ENCODE data around the gene FUBP3. TPM values are rescaled to one million over a fixed set of nuclear protein-coding genes. Genes with fewer than 3 reads are reported as not detected.

FUBP3 gene
- total and polyA plus RNA-seq, 2 experiments from 2014 or later: 42.5 to 74.8 TPM

DNA sequence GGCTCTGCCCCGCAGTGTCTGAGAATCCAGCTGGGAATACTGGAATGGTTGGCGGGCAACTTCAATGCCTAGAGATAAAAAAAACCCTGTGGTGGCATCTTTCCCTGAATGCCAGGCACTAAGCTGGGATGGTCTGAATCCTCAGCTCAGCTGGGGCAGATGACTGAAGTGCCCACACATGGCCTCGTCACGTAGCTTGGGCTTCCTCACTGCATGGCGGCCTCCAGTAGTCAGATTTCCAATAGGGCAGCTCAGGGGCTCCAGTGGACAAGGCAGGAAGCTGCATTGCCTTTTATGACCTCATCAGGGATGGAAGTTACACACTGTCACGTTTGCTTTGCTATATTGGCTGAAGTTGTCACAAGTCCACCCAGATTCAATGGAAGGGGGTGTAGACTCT is 24.3 kb upstream of the FUBP3 start:
- H3K4me2 ChIP-seq: no peak overlapping the region
- Mint-ChIP-seq H3K27me3 (ENCODE audit: insufficient read depth, low read depth, poor library complexity) (peaks cover 31% of the 10 kb centered on the region), H3K9me3 (peaks cover 5% of the 10 kb centered on the region; the same call in 2 of the 3 replicates)

More for the DNA sequence above, 24.3 kb upstream of the FUBP3 start:
- Histone ChIP-seq H3F3A (replicated peaks; ENCODE audit: low read depth) (no peaks in the 10 kb centered on the region), H4K20me1 (replicated peaks; ENCODE audit: insufficient read depth) (no peaks in the 10 kb centered on the region), H3K9me2 (ENCODE audit: insufficient read depth) (no peaks in the 10 kb centered on the region), H3K27me3 (ENCODE audit: insufficient read depth) (no peaks in the 10 kb centered on the region), H3K4me3 (no peak overlapping the region), H3K27ac (ENCODE audit: low read depth) (no peak overlapping the region), H3K36me3 (ENCODE audit: insufficient read depth) (no peaks in the 10 kb centered on the region; the same call in 1 of the 2 replicates), H3K79me2 (replicated peaks; ENCODE audit: insufficient read depth) (no peaks in the 10 kb centered on the region), H2AFZ (no peak overlapping the region), H3K4me1 (ENCODE audit: insufficient read depth) (no peaks in the 10 kb centered on the region)
- peaks cover 7% of the 10 kb centered on the region for H3K4me1 Mint-ChIP-seq
- no peaks in the 10 kb centered on the region for H3K36me3 Mint-ChIP-seq (ENCODE audit: low read depth)
- TF ChIP-seq, protein P1, sequence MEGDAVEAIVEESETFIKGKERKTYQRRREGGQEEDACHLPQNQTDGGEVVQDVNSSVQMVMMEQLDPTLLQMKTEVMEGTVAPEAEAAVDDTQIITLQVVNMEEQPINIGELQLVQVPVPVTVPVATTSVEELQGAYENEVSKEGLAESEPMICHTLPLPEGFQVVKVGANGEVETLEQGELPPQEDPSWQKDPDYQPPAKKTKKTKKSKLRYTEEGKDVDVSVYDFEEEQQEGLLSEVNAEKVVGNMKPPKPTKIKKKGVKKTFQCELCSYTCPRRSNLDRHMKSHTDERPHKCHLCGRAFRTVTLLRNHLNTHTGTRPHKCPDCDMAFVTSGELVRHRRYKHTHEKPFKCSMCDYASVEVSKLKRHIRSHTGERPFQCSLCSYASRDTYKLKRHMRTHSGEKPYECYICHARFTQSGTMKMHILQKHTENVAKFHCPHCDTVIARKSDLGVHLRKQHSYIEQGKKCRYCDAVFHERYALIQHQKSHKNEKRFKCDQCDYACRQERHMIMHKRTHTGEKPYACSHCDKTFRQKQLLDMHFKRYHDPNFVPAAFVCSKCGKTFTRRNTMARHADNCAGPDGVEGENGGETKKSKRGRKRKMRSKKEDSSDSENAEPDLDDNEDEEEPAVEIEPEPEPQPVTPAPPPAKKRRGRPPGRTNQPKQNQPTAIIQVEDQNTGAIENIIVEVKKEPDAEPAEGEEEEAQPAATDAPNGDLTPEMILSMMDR (conservative IDR thresholded peaks at IDR 0.05; ENCODE audit: low read depth in 2 of 2): no peak
- TF ChIP-seq, protein P2, sequence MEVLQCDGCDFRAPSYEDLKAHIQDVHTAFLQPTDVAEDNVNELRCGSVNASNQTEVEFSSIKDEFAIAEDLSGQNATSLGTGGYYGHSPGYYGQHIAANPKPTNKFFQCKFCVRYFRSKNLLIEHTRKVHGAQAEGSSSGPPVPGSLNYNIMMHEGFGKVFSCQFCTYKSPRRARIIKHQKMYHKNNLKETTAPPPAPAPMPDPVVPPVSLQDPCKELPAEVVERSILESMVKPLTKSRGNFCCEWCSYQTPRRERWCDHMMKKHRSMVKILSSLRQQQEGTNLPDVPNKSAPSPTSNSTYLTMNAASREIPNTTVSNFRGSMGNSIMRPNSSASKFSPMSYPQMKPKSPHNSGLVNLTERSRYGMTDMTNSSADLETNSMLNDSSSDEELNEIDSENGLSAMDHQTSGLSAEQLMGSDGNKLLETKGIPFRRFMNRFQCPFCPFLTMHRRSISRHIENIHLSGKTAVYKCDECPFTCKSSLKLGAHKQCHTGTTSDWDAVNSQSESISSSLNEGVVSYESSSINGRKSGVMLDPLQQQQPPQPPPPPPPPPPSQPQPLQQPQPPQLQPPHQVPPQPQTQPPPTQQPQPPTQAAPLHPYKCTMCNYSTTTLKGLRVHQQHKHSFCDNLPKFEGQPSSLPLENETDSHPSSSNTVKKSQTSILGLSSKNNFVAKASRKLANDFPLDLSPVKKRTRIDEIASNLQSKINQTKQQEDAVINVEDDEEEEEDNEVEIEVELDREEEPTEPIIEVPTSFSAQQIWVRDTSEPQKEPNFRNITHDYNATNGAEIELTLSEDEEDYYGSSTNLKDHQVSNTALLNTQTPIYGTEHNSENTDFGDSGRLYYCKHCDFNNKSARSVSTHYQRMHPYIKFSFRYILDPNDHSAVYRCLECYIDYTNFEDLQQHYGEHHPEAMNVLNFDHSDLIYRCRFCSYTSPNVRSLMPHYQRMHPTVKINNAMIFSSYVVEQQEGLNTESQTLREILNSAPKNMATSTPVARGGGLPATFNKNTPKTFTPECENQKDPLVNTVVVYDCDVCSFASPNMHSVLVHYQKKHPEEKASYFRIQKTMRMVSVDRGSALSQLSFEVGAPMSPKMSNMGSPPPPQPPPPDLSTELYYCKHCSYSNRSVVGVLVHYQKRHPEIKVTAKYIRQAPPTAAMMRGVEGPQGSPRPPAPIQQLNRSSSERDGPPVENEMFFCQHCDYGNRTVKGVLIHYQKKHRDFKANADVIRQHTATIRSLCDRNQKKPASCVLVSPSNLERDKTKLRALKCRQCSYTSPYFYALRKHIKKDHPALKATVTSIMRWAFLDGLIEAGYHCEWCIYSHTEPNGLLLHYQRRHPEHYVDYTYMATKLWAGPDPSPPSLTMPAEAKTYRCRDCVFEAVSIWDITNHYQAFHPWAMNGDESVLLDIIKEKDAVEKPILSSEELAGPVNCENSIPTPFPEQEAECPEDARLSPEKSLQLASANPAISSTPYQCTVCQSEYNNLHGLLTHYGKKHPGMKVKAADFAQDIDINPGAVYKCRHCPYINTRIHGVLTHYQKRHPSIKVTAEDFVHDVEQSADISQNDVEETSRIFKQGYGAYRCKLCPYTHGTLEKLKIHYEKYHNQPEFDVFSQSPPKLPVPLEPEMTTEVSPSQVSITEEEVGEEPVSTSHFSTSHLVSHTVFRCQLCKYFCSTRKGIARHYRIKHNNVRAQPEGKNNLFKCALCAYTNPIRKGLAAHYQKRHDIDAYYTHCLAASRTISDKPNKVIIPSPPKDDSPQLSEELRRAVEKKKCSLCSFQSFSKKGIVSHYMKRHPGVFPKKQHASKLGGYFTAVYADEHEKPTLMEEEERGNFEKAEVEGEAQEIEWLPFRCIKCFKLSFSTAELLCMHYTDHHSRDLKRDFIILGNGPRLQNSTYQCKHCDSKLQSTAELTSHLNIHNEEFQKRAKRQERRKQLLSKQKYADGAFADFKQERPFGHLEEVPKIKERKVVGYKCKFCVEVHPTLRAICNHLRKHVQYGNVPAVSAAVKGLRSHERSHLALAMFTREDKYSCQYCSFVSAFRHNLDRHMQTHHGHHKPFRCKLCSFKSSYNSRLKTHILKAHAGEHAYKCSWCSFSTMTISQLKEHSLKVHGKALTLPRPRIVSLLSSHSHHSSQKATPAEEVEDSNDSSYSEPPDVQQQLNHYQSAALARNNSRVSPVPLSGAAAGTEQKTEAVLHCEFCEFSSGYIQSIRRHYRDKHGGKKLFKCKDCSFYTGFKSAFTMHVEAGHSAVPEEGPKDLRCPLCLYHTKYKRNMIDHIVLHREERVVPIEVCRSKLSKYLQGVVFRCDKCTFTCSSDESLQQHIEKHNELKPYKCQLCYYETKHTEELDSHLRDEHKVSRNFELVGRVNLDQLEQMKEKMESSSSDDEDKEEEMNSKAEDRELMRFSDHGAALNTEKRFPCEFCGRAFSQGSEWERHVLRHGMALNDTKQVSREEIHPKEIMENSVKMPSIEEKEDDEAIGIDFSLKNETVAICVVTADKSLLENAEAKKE (CRISPR knock-in tag; IDR thresholded peaks at IDR 0.05): no peak
- no peak for TF ChIP-seq EZH2phosphoT487 (IDR thresholded peaks at IDR 0.05; ENCODE audit: unreplicated experiment)
- no peak for TF ChIP-seq ZNF331 (CRISPR knock-in tag; IDR thresholded peaks at IDR 0.05; ENCODE audit: low read depth)
- TF ChIP-seq, protein P3, sequence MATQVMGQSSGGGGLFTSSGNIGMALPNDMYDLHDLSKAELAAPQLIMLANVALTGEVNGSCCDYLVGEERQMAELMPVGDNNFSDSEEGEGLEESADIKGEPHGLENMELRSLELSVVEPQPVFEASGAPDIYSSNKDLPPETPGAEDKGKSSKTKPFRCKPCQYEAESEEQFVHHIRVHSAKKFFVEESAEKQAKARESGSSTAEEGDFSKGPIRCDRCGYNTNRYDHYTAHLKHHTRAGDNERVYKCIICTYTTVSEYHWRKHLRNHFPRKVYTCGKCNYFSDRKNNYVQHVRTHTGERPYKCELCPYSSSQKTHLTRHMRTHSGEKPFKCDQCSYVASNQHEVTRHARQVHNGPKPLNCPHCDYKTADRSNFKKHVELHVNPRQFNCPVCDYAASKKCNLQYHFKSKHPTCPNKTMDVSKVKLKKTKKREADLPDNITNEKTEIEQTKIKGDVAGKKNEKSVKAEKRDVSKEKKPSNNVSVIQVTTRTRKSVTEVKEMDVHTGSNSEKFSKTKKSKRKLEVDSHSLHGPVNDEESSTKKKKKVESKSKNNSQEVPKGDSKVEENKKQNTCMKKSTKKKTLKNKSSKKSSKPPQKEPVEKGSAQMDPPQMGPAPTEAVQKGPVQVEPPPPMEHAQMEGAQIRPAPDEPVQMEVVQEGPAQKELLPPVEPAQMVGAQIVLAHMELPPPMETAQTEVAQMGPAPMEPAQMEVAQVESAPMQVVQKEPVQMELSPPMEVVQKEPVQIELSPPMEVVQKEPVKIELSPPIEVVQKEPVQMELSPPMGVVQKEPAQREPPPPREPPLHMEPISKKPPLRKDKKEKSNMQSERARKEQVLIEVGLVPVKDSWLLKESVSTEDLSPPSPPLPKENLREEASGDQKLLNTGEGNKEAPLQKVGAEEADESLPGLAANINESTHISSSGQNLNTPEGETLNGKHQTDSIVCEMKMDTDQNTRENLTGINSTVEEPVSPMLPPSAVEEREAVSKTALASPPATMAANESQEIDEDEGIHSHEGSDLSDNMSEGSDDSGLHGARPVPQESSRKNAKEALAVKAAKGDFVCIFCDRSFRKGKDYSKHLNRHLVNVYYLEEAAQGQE (IDR thresholded peaks at IDR 0.05; ENCODE audit: unreplicated experiment): no peak
- no peak for TF ChIP-seq POLR2AphosphoS5 (IDR thresholded peaks at IDR 0.05; ENCODE audit: low read depth)
- no peak for TF ChIP-seq JUNB (IDR thresholded peaks at IDR 0.05; ENCODE audit: unreplicated experiment)
- TF ChIP-seq STAT1 (IDR thresholded peaks at IDR 0.05; ENCODE audit: unreplicated experiment): no peak
- TF ChIP-seq EZH2 (IDR thresholded peaks at IDR 0.05; ENCODE audit: low read depth, unreplicated experiment): no peak
- no peak overlapping the region for H3K27ac Mint-ChIP-seq
- DNase-seq (ENCODE audit: low spot score) (no peak), ATAC-seq (no peak)
- no peak overlapping the region for H3K4me3 Mint-ChIP-seq
